ENCODE data around the gene RNF113B.

Gene RNF113B

GRCh38 chr13:98176777-98177608 lies at the start of gene RNF113B:
Gene RNF113B, minus strand, starts transcription at chr13:98177269. Its CDS starts 33 bp downstream, at chr13:98177236.
- DNase-seq: no peak

- no peak for DNase-seq
Observed at GRCh38 chr13:98226496-98226895, 49.4 kb upstream of the RNF113B start.

- DNase-seq: peak in 33 of 51 donors; percentile 6 to 81 (median 36)
Observed at GRCh38 chr13:98225036-98225940, 48.2 kb upstream of the RNF113B start.

- no peak for DNase-seq
Observed at GRCh38 chr13:98224557-98224956, 47.5 kb upstream of the RNF113B start.

GRCh38 chr13:98223741-98224140 lies 46.7 kb upstream of the RNF113B start:
- DNase-seq: no peak

GRCh38 chr13:98222816-98223215 lies 45.7 kb upstream of the RNF113B start:
- no peak for DNase-seq

GRCh38 chr13:98222081-98222554 lies 45.0 kb upstream of the RNF113B start:
- DNase-seq: no peak

GRCh38 chr13:98221234-98221633 lies 44.2 kb upstream of the RNF113B start:
- DNase-seq: peak in 1 of 51 donors; percentile 24

- no peak for DNase-seq
Observed at GRCh38 chr13:98220271-98220791, 43.3 kb upstream of the RNF113B start.

- no peak for DNase-seq
Observed at GRCh38 chr13:98219685-98220084, 42.6 kb upstream of the RNF113B start.

- DNase-seq: no peak
Observed at GRCh38 chr13:98217597-98217996, 40.5 kb upstream of the RNF113B start.

GRCh38 chr13:98216711-98217285 lies 39.7 kb upstream of the RNF113B start:
- no peak for DNase-seq

GRCh38 chr13:98216135-98216565 lies 39.1 kb upstream of the RNF113B start:
- DNase-seq: peak in 29 of 51 donors; percentile 9 to 62 (median 38)

GRCh38 chr13:98215508-98215907 lies 38.4 kb upstream of the RNF113B start:
- no peak for DNase-seq

GRCh38 chr13:98214707-98215106 lies 37.6 kb upstream of the RNF113B start:
- DNase-seq: peak in 1 of 51 donors; percentile 44

- peak in 1 of 51 donors; percentile 58 for DNase-seq
Observed at GRCh38 chr13:98214008-98214643, 37.1 kb upstream of the RNF113B start.

- DNase-seq: no peak
Observed at GRCh38 chr13:98213354-98213753, 36.3 kb upstream of the RNF113B start.

- no peak for DNase-seq
Observed at GRCh38 chr13:98212763-98213162, 35.7 kb upstream of the RNF113B start.

- no peak for DNase-seq
Observed at GRCh38 chr13:98208606-98209005, 31.5 kb upstream of the RNF113B start.

GRCh38 chr13:98207416-98207815 lies 30.3 kb upstream of the RNF113B start:
- no peak for DNase-seq

GRCh38 chr13:98206946-98207345 lies 29.9 kb upstream of the RNF113B start:
- DNase-seq: no peak

Measured in hypothalamus (tissue), 51 donors.